ENCODE results near the gene INPP5J. TPM values are rescaled to one million over a fixed set of nuclear protein-coding genes. Genes with fewer than 3 reads are reported as not detected.

The INPP5J gene, protein sequence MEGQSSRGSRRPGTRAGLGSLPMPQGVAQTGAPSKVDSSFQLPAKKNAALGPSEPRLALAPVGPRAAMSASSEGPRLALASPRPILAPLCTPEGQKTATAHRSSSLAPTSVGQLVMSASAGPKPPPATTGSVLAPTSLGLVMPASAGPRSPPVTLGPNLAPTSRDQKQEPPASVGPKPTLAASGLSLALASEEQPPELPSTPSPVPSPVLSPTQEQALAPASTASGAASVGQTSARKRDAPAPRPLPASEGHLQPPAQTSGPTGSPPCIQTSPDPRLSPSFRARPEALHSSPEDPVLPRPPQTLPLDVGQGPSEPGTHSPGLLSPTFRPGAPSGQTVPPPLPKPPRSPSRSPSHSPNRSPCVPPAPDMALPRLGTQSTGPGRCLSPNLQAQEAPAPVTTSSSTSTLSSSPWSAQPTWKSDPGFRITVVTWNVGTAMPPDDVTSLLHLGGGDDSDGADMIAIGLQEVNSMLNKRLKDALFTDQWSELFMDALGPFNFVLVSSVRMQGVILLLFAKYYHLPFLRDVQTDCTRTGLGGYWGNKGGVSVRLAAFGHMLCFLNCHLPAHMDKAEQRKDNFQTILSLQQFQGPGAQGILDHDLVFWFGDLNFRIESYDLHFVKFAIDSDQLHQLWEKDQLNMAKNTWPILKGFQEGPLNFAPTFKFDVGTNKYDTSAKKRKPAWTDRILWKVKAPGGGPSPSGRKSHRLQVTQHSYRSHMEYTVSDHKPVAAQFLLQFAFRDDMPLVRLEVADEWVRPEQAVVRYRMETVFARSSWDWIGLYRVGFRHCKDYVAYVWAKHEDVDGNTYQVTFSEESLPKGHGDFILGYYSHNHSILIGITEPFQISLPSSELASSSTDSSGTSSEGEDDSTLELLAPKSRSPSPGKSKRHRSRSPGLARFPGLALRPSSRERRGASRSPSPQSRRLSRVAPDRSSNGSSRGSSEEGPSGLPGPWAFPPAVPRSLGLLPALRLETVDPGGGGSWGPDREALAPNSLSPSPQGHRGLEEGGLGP
- 2.2 and 2.4 TPM in 2 replicates for total RNA-seq

GRCh38 chr22:31122532-31123291, at the start of gene INPP5J:
Gene INPP5J, plus strand, starts transcription at chr22:31122966. Its CDS starts 49 bp downstream, at chr22:31123015.

GRCh38 chr22:31080848-31081649, 41.7 kb upstream of the INPP5J start, which contains the start of gene SMTN:
Gene SMTN, plus strand, starts transcription at chr22:31081318. Its CDS starts 1,941 bp downstream, at chr22:31083259.

GRCh38 chr22:31107178-31107893, 15.4 kb upstream of the INPP5J start, which contains the start of gene SELENOM:
Gene SELENOM, minus strand, starts transcription at chr22:31107568. Its CDS starts 63 bp downstream, at chr22:31107505.

GRCh38 chr22:31139866-31140716, 17.3 kb downstream of the INPP5J start, which contains the start of gene PLA2G3:
Gene PLA2G3, minus strand, starts transcription at chr22:31140508. Its CDS starts 154 bp downstream, at chr22:31140354.

Other genes with a start within 250 kb of the INPP5J start
- gene MORC2, start 154.2 kb upstream of the INPP5J start, total RNA-seq, result 7.3 and 10.6 TPM in 2 replicates
- 29.3 and 36.5 TPM in 2 replicates for gene TUG1, start 153.7 kb upstream of the INPP5J start, total RNA-seq
- gene SMTN, start 41.6 kb upstream of the INPP5J start, total RNA-seq, result 180 and 218 TPM in 2 replicates
- 31.0 and 49.9 TPM in 2 replicates for gene SELENOM, start 15.4 kb upstream of the INPP5J start, total RNA-seq
- gene PLA2G3, start 17.5 kb downstream of the INPP5J start, total RNA-seq, result 2.8 and 3.4 TPM in 2 replicates
- gene RNF185, start 37.2 kb downstream of the INPP5J start, total RNA-seq, result 16.1 and 22.3 TPM in 2 replicates
- gene LIMK2, start 89.3 kb downstream of the INPP5J start, total RNA-seq, result 103 and 132 TPM in 2 replicates
- gene PIK3IP1, start 169.5 kb downstream of the INPP5J start, total RNA-seq, result 22.2 and 25.8 TPM in 2 replicates
- 10.5 and 12.7 TPM in 2 replicates for gene PATZ1, start 223.4 kb downstream of the INPP5J start, total RNA-seq

Data from airway epithelial cell (primary cell).